Common myeloid progenitor, CD34-positive (primary cell): ENCODE results near the gene DNASE1.
A peak's percentile ranks its signal among the peaks of the same experiment; 100 is the strongest.
"Not testable (repeated sequence)": the region's sequence is repeated elsewhere in the genome, so short reads cannot be mapped to it uniquely, and the experiment has no call there.

Experiments
- CTCF ChIA-PET: fragments of 350-600 bp; sonication (Branson Sonifier 250); formaldehyde crosslinking; loops from one replicate; lab custom pipeline; 2021; ENCODE audit warnings: antibody characterized with exemption; lab: Charles Lee
- POLR2A ChIA-PET: fragments of 350-600 bp; sonication (Branson Sonifier 250); formaldehyde crosslinking; loops from one replicate; lab custom pipeline; 2021; ENCODE audit warnings: antibody characterized with exemption; lab: Charles Lee
- DNase-seq, 3 donors: peaks; one replicate each; pipeline versions ENCODE4 v3.0.0 to v3.0.0-alpha.2; 2013
- H3K27ac ChIP-seq, 2 experiments: 1 replicate in 1 of 2; 2 replicates in 1 of 2; pipeline ENCODE4 v1.7.0; 2013; ENCODE audit warnings: inconsistent platforms in 2 of 2, low read length in 2 of 2, mild to moderate bottlenecking in 2 of 2, low read depth in 1 of 2, moderate library complexity in 1 of 2; ENCODE audit not compliant: severe bottlenecking in 2 of 2, insufficient read depth in 1 of 2, poor library complexity in 1 of 2
- H3K27me3 ChIP-seq, 5 experiments: replicated peaks in 2 of 5; 1 replicate in 3 of 5; 2 replicates in 2 of 5; pipeline versions ENCODE4 v1.6.1 to v1.7.0; 2013; ENCODE audit warnings: low read length in 4 of 5, mild to moderate bottlenecking in 2 of 5, moderate library complexity in 2 of 5, inconsistent platforms in 1 of 5; ENCODE audit not compliant: insufficient read depth in 5 of 5, control insufficient read depth in 4 of 5
- H3K36me3 ChIP-seq, 4 experiments: 1 replicate in 2 of 4; 2 replicates in 2 of 4; pipeline versions ENCODE4 v1.6.1 to v1.7.0; 2013; ENCODE audit warnings: low read length in 3 of 4, control low read depth in 1 of 4, mild to moderate bottlenecking in 1 of 4; ENCODE audit not compliant: control insufficient read depth in 4 of 4, insufficient read depth in 4 of 4
- H3K4me1 ChIP-seq, 4 experiments: 1 replicate in 3 of 4; 2 replicates in 1 of 4; pipeline versions ENCODE4 v1.6.1 to v1.7.1; 2013; ENCODE audit warnings: low read length in 3 of 4, mild to moderate bottlenecking in 3 of 4, control low read depth in 1 of 4, inconsistent platforms in 1 of 4, moderate library complexity in 1 of 4; ENCODE audit not compliant: control insufficient read depth in 4 of 4, insufficient read depth in 4 of 4; ENCODE audit errors: control extremely low read depth in 1 of 4
- H3K4me3 ChIP-seq, 7 experiments: 1 replicate in 4 of 7; 2 replicates in 3 of 7; pipeline versions ENCODE4 v1.5.1 to v1.7.0; 2013; ENCODE audit warnings: mild to moderate bottlenecking in 7 of 7, low read length in 6 of 7, moderate library complexity in 6 of 7, inconsistent platforms in 2 of 7, low read depth in 2 of 7, control low read depth in 1 of 7; ENCODE audit not compliant: insufficient read depth in 4 of 7, control insufficient read depth in 1 of 7; ENCODE audit errors: extremely low read depth in 1 of 7
- H3K9me3 ChIP-seq, 5 experiments: 1 replicate in 4 of 5; 2 replicates in 1 of 5; pipeline versions ENCODE4 v1.6.1 to v1.7.1; 2013; ENCODE audit warnings: low read length in 4 of 5, mild to moderate bottlenecking in 2 of 5, inconsistent platforms in 1 of 5, low read depth in 1 of 5, moderate library complexity in 1 of 5; ENCODE audit not compliant: control insufficient read depth in 4 of 5, insufficient read depth in 2 of 5; ENCODE audit errors: control extremely low read depth in 1 of 5
- WGBS: methylation state at CpG from one replicate; pipeline ENCODE4 v1.1.5; 2013; ENCODE audit not compliant: insufficient coverage; 5-methylcytosine and 5-hydroxymethylcytosine counted together

Gene DNASE1

DNA sequence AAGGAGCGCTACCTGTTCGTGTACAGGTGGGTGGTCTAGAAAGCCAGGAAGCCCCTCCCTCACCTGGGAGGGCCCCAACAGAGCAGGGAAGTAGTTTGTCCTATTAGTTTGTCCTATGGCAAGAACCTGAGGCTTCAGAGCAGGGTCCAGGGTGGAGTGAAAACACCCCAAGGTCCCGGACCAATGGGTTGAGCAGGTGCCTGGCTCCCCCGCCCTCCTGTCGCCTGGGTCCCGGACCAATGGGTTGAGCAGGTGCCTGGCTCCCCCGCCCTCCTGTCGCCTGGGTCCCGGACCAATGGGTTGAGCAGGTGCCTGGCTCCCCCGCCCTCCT lies 1.6 kb downstream of the DNASE1 start:
- peaks cover 13 to 71% (median 56%) of the 10 kb centered on the region in 4 experiments for H3K36me3 ChIP-seq
- CTCF ChIA-PET = interaction anchor here (1.2 to 2.2 kb wide), 3 partner anchors 9 to 130 kb away, joined by 4 to 6 read pairs (median 5); no protein-coding TSS in a partner anchor
- POLR2A ChIA-PET = not testable (repeated sequence)

GRCh38 chr16:3656491-3657468 lies 2.3 kb downstream of the DNASE1 start:
- DNase-seq = no peak
- CTCF ChIA-PET = interaction anchor here (2.2 kb wide), 1 partner anchor 8 kb away, joined by 6 read pairs; no protein-coding TSS in a partner anchor
- Histone ChIP-seq H3K27me3 (no peaks in the 10 kb centered on the region), H3K27ac (no peak overlapping the region), H3K9me3 (no peaks in the 10 kb centered on the region), H3K4me3 (no peak overlapping the region), H3K4me1 (no peaks in the 10 kb centered on the region), H3K36me3 (peaks cover 16 to 72% (median 58%) of the 10 kb centered on the region in 4 experiments)
- POLR2A ChIA-PET = no interaction called here
- WGBS = 95% methylated on average over 38 of the region's 42 CpGs

More for the DNA sequence above, 1.6 kb downstream of the DNASE1 start:
- not testable (repeated sequence) for H3K27me3 ChIP-seq, H3K4me3 ChIP-seq, H3K9me3 ChIP-seq, DNase-seq, H3K4me1 ChIP-seq, H3K27ac ChIP-seq
- 100% methylated on average over 2 of the region's 10 CpGs for WGBS

DNA sequence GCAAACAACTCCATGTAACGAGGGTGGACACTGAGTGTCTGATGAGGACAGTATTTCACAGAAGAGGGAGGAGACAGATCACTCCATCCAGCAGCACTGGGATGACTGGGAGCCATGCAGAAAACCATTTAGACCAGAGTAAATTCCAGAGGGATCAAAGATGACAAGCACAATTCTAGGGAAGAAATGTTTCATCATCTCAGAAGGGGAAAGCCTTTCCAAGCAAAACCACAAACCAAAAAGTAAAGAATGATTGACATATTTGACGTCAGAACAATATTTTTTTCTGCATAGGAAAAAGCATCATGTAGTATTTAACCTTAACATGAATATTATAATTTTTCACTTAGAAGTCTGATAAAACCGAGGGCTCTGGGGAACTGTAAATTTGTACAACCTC lies 4.8 kb downstream of the DNASE1 start:
- no peak for DNase-seq
- POLR2A ChIA-PET = no interaction called here
- no peak overlapping the region for H3K4me3 ChIP-seq

DNA sequence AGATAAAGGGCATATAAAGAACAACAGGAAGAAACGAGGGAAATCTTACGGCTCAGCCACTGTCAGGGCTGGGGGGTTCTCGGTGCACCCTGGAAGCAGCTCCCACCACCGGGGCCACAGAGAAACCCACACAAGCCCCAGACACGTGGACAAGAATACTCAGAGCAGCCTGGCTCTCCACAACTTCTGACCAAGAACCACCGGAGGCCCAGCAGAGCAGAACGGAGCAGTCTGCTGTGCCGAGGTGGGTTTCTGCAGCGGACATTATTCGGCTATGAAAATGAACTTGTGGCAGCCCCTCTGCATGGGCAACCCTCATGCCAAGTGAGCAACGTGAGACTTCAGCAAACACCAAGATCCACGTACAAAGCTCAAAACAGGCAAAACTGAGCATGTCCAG lies 6.8 kb downstream of the DNASE1 start:
- ChIA-PET POLR2A (no interaction called here), CTCF (no interaction called here)
- no peak for DNase-seq
- Histone ChIP-seq H3K36me3 (peaks cover 16 to 86% (median 75%) of the 10 kb centered on the region in 4 experiments), H3K27ac (no peak overlapping the region), H3K9me3 (no peaks in the 10 kb centered on the region), H3K4me3 (no peak overlapping the region), H3K27me3 (no peaks in the 10 kb centered on the region), H3K4me1 (no peaks in the 10 kb centered on the region)
- WGBS = 97% methylated on average over 9 of the region's 12 CpGs

More for the DNA sequence above, 4.8 kb downstream of the DNASE1 start:
- Histone ChIP-seq H3K27ac (peak overlapping the region in 1 of 2 experiments; percentile 43), H3K36me3 (peaks cover 16 to 81% (median 69%) of the 10 kb centered on the region in 4 experiments), H3K27me3 (no peaks in the 10 kb centered on the region), H3K4me1 (no peaks in the 10 kb centered on the region), H3K9me3 (no peaks in the 10 kb centered on the region)
- WGBS = 100% methylated on average over 1 of the region's 3 CpGs
- CTCF ChIA-PET = no interaction called here

DNA sequence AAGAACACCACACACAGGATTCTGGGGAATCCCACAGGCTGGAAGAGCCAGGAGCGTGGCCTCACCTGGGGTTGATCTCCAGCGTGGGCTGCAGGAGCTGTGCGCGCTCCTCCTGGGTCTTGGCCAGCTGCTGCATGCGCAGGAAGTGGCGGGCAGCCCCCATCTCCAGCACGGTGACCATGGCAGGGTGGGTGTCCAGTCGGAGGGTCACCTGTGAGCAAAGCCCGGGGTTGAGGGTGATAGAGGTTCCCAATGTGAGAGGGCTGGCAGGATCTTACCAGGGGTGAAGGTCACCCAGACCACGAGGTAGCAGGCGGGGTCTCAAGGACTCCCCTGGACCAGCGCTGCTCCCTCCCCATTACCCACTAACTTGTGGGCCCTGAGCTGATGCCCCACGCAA lies 7.4 kb downstream of the DNASE1 start:
- no peaks in the 10 kb centered on the region for H3K4me1 ChIP-seq
- ChIA-PET POLR2A (no interaction called here), CTCF (interaction anchor here (1.5 to 1.9 kb wide), 2 partner anchors 15 to 21 kb away, joined by 4 to 5 read pairs; no protein-coding TSS in a partner anchor)

DNA sequence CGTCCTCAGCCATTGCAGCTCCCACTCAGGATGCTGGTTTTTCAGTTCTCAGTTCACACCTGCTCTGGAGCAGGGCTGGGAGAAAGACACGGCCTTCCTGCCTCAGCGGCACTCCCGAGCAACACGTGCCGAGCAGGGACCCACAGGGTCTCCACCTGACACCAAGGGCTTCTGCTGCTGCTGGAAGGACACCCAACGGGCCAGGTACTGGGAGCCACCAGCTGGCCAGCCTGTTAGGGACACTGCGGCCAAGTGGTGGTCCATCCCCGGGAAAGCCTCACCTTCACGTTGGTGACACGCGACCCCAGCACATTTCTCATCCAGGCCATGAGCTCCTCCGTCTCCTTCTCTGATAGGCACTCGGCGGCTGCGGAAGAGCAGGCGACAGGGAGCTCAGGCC lies 8.1 kb downstream of the DNASE1 start:
- ChIA-PET POLR2A (no interaction called here), CTCF (interaction anchor here (1.5 to 1.9 kb wide), 2 partner anchors 15 to 22 kb away, joined by 4 to 5 read pairs; no protein-coding TSS in a partner anchor)
- no peaks in the 10 kb centered on the region for H3K27me3 ChIP-seq
- DNase-seq = no peak
- H3K4me3 ChIP-seq = no peak overlapping the region
- H3K36me3 ChIP-seq = peaks cover 15 to 77% (median 64%) of the 10 kb centered on the region in 4 experiments
- no peak overlapping the region for H3K27ac ChIP-seq
- no peaks in the 10 kb centered on the region for H3K9me3 ChIP-seq
- 98% methylated on average over 16 of the region's 17 CpGs for WGBS
- no peaks in the 10 kb centered on the region for H3K4me1 ChIP-seq

More for the DNA sequence above, 7.4 kb downstream of the DNASE1 start:
- Histone ChIP-seq H3K27ac (no peak overlapping the region), H3K9me3 (no peaks in the 10 kb centered on the region), H3K27me3 (no peaks in the 10 kb centered on the region), H3K4me3 (no peak overlapping the region), H3K36me3 (peaks cover 17 to 83% (median 70%) of the 10 kb centered on the region in 4 experiments)
- 100% methylated on average over 6 of the region's 13 CpGs for WGBS
- no peak for DNase-seq
